Keratinocyte (primary cell): ENCODE measurements around the gene LIPN. TPM values are rescaled to one million over a fixed set of nuclear protein-coding genes. Genes with fewer than 3 reads are reported as not detected.

Experiments
- DNase-seq: peaks from one replicate; pipeline ENCODE4 v3.0.0-alpha.2; 2011; ENCODE audit warnings: low read depth, missing footprints, low spot score
- FAIRE-seq: peaks from 2 replicates; lab custom pipeline; 2011; peaks lifted over from hg19 to GRCh38; lab: Jason Lieb, UNC
- H2AFZ ChIP-seq: 2 replicates; pipeline ENCODE4 v1.6.0; 2012; ENCODE audit warnings: low read length, control low read depth, inconsistent platforms; ENCODE audit not compliant: control insufficient read depth
- H3K27ac ChIP-seq: 2 replicates; pipeline ENCODE4 v1.5.1; 2011; ENCODE audit warnings: low read length; ENCODE audit not compliant: control insufficient read depth, insufficient read depth
- H3K27me3 ChIP-seq: 3 replicates; pipeline ENCODE4 v1.6.0; 2011; ENCODE audit warnings: low read length; ENCODE audit not compliant: control insufficient read depth, insufficient read depth; ENCODE audit errors: extremely low read depth
- H3K36me3 ChIP-seq, 2 experiments: 2 replicates in 1 of 2; 3 replicates in 1 of 2; pipeline ENCODE4 v1.5.1; 2011; ENCODE audit warnings: low read length in 2 of 2, mild to moderate bottlenecking in 1 of 2; ENCODE audit not compliant: control insufficient read depth in 2 of 2, insufficient read depth in 2 of 2; ENCODE audit errors: extremely low read depth in 1 of 2
- H3K4me1 ChIP-seq: 3 replicates; pipeline ENCODE4 v1.5.1; 2011; ENCODE audit warnings: low read length; ENCODE audit not compliant: control insufficient read depth, insufficient read depth; ENCODE audit errors: extremely low read depth
- H3K4me2 ChIP-seq: 3 replicates; pipeline ENCODE4 v1.6.0; 2011; ENCODE audit warnings: low read depth, low read length; ENCODE audit not compliant: control insufficient read depth, insufficient read depth; ENCODE audit errors: extremely low read depth
- H3K4me3 ChIP-seq, 3 experiments: fragments of 200-600 bp in 1 of 3; sonication (generic) in 1 of 3; 2 replicates in 2 of 3; 3 replicates in 1 of 3; pipeline ENCODE4 v1.5.1; 2011 to 2016; ENCODE audit warnings: low read length in 3 of 3, mild to moderate bottlenecking in 3 of 3, control low read depth in 2 of 3, inconsistent platforms in 1 of 3, low read depth in 1 of 3, mixed read lengths in 1 of 3, mixed run types in 1 of 3, moderate library complexity in 1 of 3; ENCODE audit not compliant: control insufficient read depth in 2 of 3, insufficient read depth in 2 of 3; ENCODE audit errors: extremely low read depth in 1 of 3
- H3K79me2 ChIP-seq: 2 replicates; pipeline ENCODE4 v1.6.0; 2012; ENCODE audit warnings: low read length; ENCODE audit not compliant: control insufficient read depth, insufficient read depth
- H3K9ac ChIP-seq: 3 replicates; pipeline ENCODE4 v1.6.0; 2011; ENCODE audit warnings: low read length; ENCODE audit not compliant: control insufficient read depth, insufficient read depth; ENCODE audit errors: extremely low read depth
- H3K9me1 ChIP-seq: 3 replicates; pipeline ENCODE4 v1.6.0; 2011; ENCODE audit warnings: low read length; ENCODE audit not compliant: control insufficient read depth, insufficient read depth; ENCODE audit errors: extremely low read depth
- H3K9me3 ChIP-seq: 2 replicates; pipeline ENCODE4 v1.5.1; 2012; ENCODE audit warnings: low read depth, low read length; ENCODE audit not compliant: control insufficient read depth
- H4K20me1 ChIP-seq: 3 replicates; pipeline ENCODE4 v1.6.0; 2011; ENCODE audit warnings: low read length; ENCODE audit not compliant: control insufficient read depth, insufficient read depth; ENCODE audit errors: extremely low read depth
- CTCF ChIP-seq, 3 experiments: IDR thresholded peaks in 1 of 3; conservative IDR thresholded peaks in 1 of 3; optimal IDR thresholded peaks in 1 of 3; 2 replicates in 2 of 3; 3 replicates in 1 of 3; pipeline versions ENCODE3 to v1.5.1; 2011; ENCODE audit warnings: low read length in 3 of 3, mild to moderate bottlenecking in 3 of 3, moderate library complexity in 2 of 3, control low read depth in 1 of 3, inconsistent platforms in 1 of 3; ENCODE audit not compliant: insufficient read depth in 2 of 3; ENCODE audit errors: extremely low read depth in 1 of 3
- EZH2 ChIP-seq: IDR thresholded peaks from one replicate; pipeline ENCODE4 v1.6.1; 2012; ENCODE audit warnings: inconsistent platforms, mild to moderate bottlenecking, low read length, moderate library complexity
- dilution Hi-C: fragments of 300-500 bp; cut with MboI; formaldehyde crosslinking; loops from one replicate; pipeline ENCODE4 v1.7.0; 2020; ENCODE audit warnings: low sequenced_read_pairs; ENCODE audit not compliant: extremely low pct_ligation_motif_present
- polyA plus RNA-seq, 5 experiments: library from polyadenylated mRNA; depleted of rRNA in 3 of 5; stranded (reverse) in 3 of 5; stranded (forward) in 1 of 5; unstranded in 1 of 5; fragments of >200 nt; gene quantifications; 1 replicate in 1 of 5; 2 replicates in 3 of 5; 3 replicates in 1 of 5; pipeline versions ENCODE4 v1.2.1 to v1.2.3, GENCODE V29; 2011 to 2012; ENCODE audit warnings: missing spikeins in 2 of 5, low read depth in 1 of 5, low replicate concordance in 1 of 5

The LIPN gene
- polyA plus RNA-seq, 1 donor (not counting 4 experiments of a cell fraction or from before 2014, with no cell fraction given) = 0.20 TPM

GRCh38 chr10:88787463-88787862, 27.6 kb downstream of the LIPN start:
- dilution Hi-C loops = no loop called here

GRCh38 chr10:88788924-88789323, 29.1 kb downstream of the LIPN start:
- H3K79me2 ChIP-seq = no peaks in the 10 kb centered on the region
- dilution Hi-C loops = no loop called here
- no peak overlapping the region for H3K9ac ChIP-seq
- H3K27me3 ChIP-seq = no peaks in the 10 kb centered on the region
- DNase-seq (no peak), FAIRE-seq (no peak)
- no peak overlapping the region for H2AFZ ChIP-seq
- no peaks in the 10 kb centered on the region for H4K20me1 ChIP-seq
- no peaks in the 10 kb centered on the region for H3K36me3 ChIP-seq
- TF ChIP-seq EZH2 (no peak), CTCF (optimal IDR thresholded peaks at IDR 0.05 in 1 of 3, IDR thresholded peaks at IDR 0.05 in 1 of 3, conservative IDR thresholded peaks at IDR 0.05 in 1 of 3; ENCODE audit: extremely low read depth in 1 of 3, insufficient read depth in 2 of 3, low read length in 3 of 3) (no peak)
- no peaks in the 10 kb centered on the region for H3K9me3 ChIP-seq
- H3K4me1 ChIP-seq = peaks cover 4% of the 10 kb centered on the region
- no peak overlapping the region for H3K4me3 ChIP-seq
- H3K27ac ChIP-seq = no peak overlapping the region
- H3K4me2 ChIP-seq = no peak overlapping the region
- no peaks in the 10 kb centered on the region for H3K9me1 ChIP-seq

More at GRCh38 chr10:88787463-88787862, 27.6 kb downstream of the LIPN start:
- Histone ChIP-seq H3K9ac (no peak overlapping the region), H3K79me2 (no peaks in the 10 kb centered on the region), H3K4me3 (no peak overlapping the region), H3K27ac (no peak overlapping the region), H4K20me1 (no peaks in the 10 kb centered on the region), H3K36me3 (no peaks in the 10 kb centered on the region), H3K9me3 (no peaks in the 10 kb centered on the region), H2AFZ (no peak overlapping the region), H3K4me2 (no peak overlapping the region), H3K4me1 (no peaks in the 10 kb centered on the region), H3K9me1 (no peaks in the 10 kb centered on the region), H3K27me3 (no peaks in the 10 kb centered on the region)
- TF ChIP-seq CTCF (optimal IDR thresholded peaks at IDR 0.05 in 1 of 3, IDR thresholded peaks at IDR 0.05 in 1 of 3, conservative IDR thresholded peaks at IDR 0.05 in 1 of 3; ENCODE audit: extremely low read depth in 1 of 3, insufficient read depth in 2 of 3, low read length in 3 of 3) (no peak), EZH2 (no peak)
- DNase-seq (no peak), FAIRE-seq (no peak)
